ENCODE measurements around the gene NFATC3.
"Not testable (repeated sequence)": the region's sequence is repeated elsewhere in the genome, so short reads cannot be mapped to it uniquely, and the experiment has no call there.

Gene NFATC3

GRCh38 chr16:68105611-68106010 lies 20.4 kb downstream of the NFATC3 start:
- peaks cover 94% of the 10 kb centered on the region for H3K79me2 ChIP-seq (ENCODE audit: insufficient read depth, low read depth)
- no peak overlapping the region for H3K27ac ChIP-seq
- no peak for TF ChIP-seq CTCF (conservative IDR thresholded peaks at IDR 0.05; ENCODE audit: low read depth, low read length)
- H3K4me3 ChIP-seq (IDR thresholded peaks at IDR 0.05; ENCODE audit: insufficient read depth, low read depth, low read length), result no peak overlapping the region
- no peak overlapping the region for H2AFZ ChIP-seq (ENCODE audit: low read depth)
- peaks cover 3% of the 10 kb centered on the region for H3K4me1 ChIP-seq (ENCODE audit: low read depth, poor library complexity, severe bottlenecking)
- peaks cover 6% of the 10 kb centered on the region; the same call in 1 of the 2 replicates for H4K20me1 ChIP-seq (ENCODE audit: insufficient read depth)
- H3K36me3 ChIP-seq (ENCODE audit: insufficient read depth), result no peaks in the 10 kb centered on the region
- no peaks in the 10 kb centered on the region for H3K27me3 ChIP-seq (ENCODE audit: insufficient read depth, low read depth)
- H3K4me2 ChIP-seq, result no peak overlapping the region
- no peak overlapping the region for H3K9ac ChIP-seq

GRCh38 chr16:68107230-68107928 lies 22.2 kb downstream of the NFATC3 start:
- H3K36me3 ChIP-seq (ENCODE audit: insufficient read depth); H3K27ac ChIP-seq; H3K27me3 ChIP-seq (ENCODE audit: insufficient read depth, low read depth); H3K4me3 ChIP-seq (IDR thresholded peaks at IDR 0.05; ENCODE audit: insufficient read depth, low read depth, low read length); H2AFZ ChIP-seq (ENCODE audit: low read depth); H3K4me1 ChIP-seq (ENCODE audit: low read depth, poor library complexity, severe bottlenecking); H3K4me2 ChIP-seq; H4K20me1 ChIP-seq (ENCODE audit: insufficient read depth); H3K9ac ChIP-seq: not testable (repeated sequence)
- H3K79me2 ChIP-seq (ENCODE audit: insufficient read depth, low read depth), result peaks cover 93% of the 10 kb centered on the region

DNA sequence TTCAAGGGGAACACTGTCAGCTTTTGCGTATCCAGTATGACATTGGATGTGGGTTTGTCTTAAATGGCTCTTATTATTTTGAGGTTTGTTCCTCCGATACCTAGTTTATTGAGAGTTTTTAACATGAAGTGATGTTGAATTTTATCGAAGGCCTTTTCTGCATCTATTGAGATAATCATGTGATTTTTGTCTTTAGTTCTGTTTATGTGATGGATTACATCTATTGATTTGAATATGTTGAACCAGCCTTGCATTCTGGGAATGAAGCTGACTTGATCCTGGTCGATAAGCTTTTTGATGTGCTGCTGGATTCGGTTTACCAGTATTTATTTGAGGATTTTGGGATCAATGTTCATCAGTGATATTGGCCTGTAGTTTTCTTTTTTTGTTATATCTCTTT lies 24.0 kb downstream of the NFATC3 start:
- not testable (repeated sequence) for H3K27me3 ChIP-seq (ENCODE audit: insufficient read depth, low read depth); H4K20me1 ChIP-seq (ENCODE audit: insufficient read depth)

DNA sequence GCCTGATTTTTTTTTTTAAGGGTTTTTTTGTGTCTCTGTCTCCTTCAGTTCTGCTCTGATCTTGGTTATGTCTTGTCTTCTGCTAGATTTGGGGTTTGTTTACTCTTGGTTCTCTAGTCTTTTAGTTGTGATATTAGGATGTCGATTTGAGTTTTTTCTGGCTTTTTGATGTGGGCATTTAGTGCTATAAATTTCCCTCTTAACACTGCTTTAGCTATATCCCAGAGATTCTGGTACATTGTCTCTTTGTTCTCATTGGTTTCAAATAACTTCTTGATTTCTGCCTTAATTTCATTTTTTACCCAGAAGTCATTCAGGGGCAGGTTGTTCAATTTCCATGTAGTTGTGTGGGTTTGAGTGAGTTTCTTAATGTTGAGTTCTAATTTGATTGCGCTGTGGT lies 25.4 kb downstream of the NFATC3 start:
- not testable (repeated sequence) for H3K27ac ChIP-seq; H3K4me3 ChIP-seq (IDR thresholded peaks at IDR 0.05; ENCODE audit: insufficient read depth, low read depth, low read length); H3K27me3 ChIP-seq (ENCODE audit: insufficient read depth, low read depth); H4K20me1 ChIP-seq (ENCODE audit: insufficient read depth); H2AFZ ChIP-seq (ENCODE audit: low read depth); H3K9ac ChIP-seq; H3K36me3 ChIP-seq (ENCODE audit: insufficient read depth); H3K4me1 ChIP-seq (ENCODE audit: low read depth, poor library complexity, severe bottlenecking); H3K4me2 ChIP-seq
- H3K79me2 ChIP-seq (ENCODE audit: insufficient read depth, low read depth), result peaks cover 96% of the 10 kb centered on the region

More for the DNA sequence above, 24.0 kb downstream of the NFATC3 start:
- not testable (repeated sequence) for H3K27ac ChIP-seq; H3K4me1 ChIP-seq (ENCODE audit: low read depth, poor library complexity, severe bottlenecking); H3K4me3 ChIP-seq (IDR thresholded peaks at IDR 0.05; ENCODE audit: insufficient read depth, low read depth, low read length); H2AFZ ChIP-seq (ENCODE audit: low read depth); H3K9ac ChIP-seq; H3K36me3 ChIP-seq (ENCODE audit: insufficient read depth); H3K4me2 ChIP-seq
- H3K79me2 ChIP-seq (ENCODE audit: insufficient read depth, low read depth), result peaks cover 96% of the 10 kb centered on the region

DNA sequence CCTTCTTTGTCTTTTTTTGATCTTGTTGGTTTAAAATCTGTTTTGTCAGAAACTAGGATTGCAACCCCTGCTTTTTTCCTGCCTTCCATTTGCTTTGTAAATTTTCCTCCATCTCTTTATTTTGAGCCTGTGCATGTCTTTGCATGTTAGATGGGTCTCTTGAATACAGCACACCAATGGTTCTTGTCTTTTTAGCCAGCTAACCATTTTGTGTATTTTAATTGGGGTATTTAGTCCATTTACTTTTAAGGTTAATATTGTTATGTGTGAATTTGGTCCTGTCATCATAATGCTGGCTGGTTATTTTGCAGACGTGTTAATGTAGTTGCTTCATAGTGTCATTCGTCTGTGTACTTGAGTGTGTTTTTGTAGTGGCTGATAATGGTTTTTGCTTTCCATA lies 26.2 kb downstream of the NFATC3 start:
- Histone ChIP-seq H3K27me3 (ENCODE audit: insufficient read depth, low read depth) (no peaks in the 10 kb centered on the region), H3K4me2 (no peak overlapping the region), H3K79me2 (ENCODE audit: insufficient read depth, low read depth) (peaks cover 94% of the 10 kb centered on the region), H3K9ac (no peak overlapping the region), H3K4me3 (IDR thresholded peaks at IDR 0.05; ENCODE audit: insufficient read depth, low read depth, low read length) (no peak overlapping the region), H2AFZ (ENCODE audit: low read depth) (no peak overlapping the region), H4K20me1 (ENCODE audit: insufficient read depth) (no peaks in the 10 kb centered on the region), H3K4me1 (ENCODE audit: low read depth, poor library complexity, severe bottlenecking) (peaks cover 3% of the 10 kb centered on the region), H3K27ac (no peak overlapping the region), H3K36me3 (ENCODE audit: insufficient read depth) (no peaks in the 10 kb centered on the region)
- no peak for TF ChIP-seq CTCF (conservative IDR thresholded peaks at IDR 0.05; ENCODE audit: low read depth, low read length)

DNA sequence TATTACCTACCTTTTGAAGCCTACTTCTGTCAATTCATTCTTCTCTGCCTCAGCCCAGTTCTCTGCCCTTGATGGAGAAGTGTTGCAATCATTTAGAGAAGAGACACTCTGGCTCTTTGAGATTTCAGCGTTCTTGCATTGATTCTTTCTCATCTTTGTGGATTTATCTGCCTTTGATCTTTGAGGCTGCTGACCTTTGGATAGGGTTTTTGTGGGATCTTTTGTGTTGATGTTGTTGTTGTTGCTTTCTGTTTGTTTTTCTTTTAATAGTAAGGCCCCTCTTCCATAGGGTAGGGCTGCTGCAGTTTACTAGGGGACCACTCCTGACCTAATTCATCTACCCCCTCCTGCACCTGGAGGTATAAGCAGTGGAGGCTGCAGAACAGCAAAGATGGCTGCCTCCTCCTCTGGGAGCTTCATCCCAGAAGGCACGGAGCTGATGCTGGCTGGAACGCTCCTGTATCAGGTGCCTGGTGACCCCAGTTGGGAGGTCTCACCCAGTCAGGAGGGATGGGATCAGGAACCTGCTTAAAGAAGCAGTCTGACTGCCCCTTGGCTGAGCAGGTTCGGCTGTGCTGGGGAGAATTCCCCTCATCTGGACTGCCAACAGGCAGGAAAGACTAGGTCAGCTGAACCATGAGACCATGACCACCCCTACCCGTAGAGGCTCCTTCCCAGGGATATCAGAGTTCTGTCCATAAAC lies 28.0 kb downstream of the NFATC3 start:
- no peaks in the 10 kb centered on the region for H4K20me1 ChIP-seq (ENCODE audit: insufficient read depth)
- no peak overlapping the region for H3K4me2 ChIP-seq
- H3K4me3 ChIP-seq (IDR thresholded peaks at IDR 0.05; ENCODE audit: insufficient read depth, low read depth, low read length), result no peak overlapping the region
- H3K4me1 ChIP-seq (ENCODE audit: low read depth, poor library complexity, severe bottlenecking), result no peaks in the 10 kb centered on the region
- no peak overlapping the region for H3K27ac ChIP-seq
- peaks cover 97% of the 10 kb centered on the region for H3K79me2 ChIP-seq (ENCODE audit: insufficient read depth, low read depth)
- no peaks in the 10 kb centered on the region for H3K36me3 ChIP-seq (ENCODE audit: insufficient read depth)
- H3K27me3 ChIP-seq (ENCODE audit: insufficient read depth, low read depth), result no peaks in the 10 kb centered on the region
- TF ChIP-seq CTCF (conservative IDR thresholded peaks at IDR 0.05; ENCODE audit: low read depth, low read length), result no peak
- no peak overlapping the region for H3K9ac ChIP-seq
- H2AFZ ChIP-seq (ENCODE audit: low read depth), result no peak overlapping the region

Measured in KMS-11 (cell line).